Loucy (cell line): Measurements from ENCODE around the gene CKS1B.

Source experiments
- CTCF ChIP-seq: fragments of 200-600 bp; sonication (generic); conservative IDR thresholded peaks from 2 replicates; pipeline ENCODE4 v1.5.1; 2014; ENCODE audit warnings: mild to moderate bottlenecking, antibody characterized with exemption, low read length
- EZH2phosphoT487 ChIP-seq: fragments of 200-600 bp; IDR thresholded peaks from 2 replicates; pipeline ENCODE4 v1.6.1; 2018; ENCODE audit warnings: antibody characterized with exemption, mild to moderate bottlenecking, moderate library complexity, borderline replicate concordance

GRCh38 chr1:155018617-155019348 lies 44.3 kb downstream of the CKS1B start:
- TF ChIP-seq CTCF = no peak
- TF ChIP-seq EZH2phosphoT487 = no peak
